ENCODE measurements around the gene MBTPS1.

The MBTPS1 gene

GRCh38 chr16:84032458-84033178 lies 84.1 kb downstream of the MBTPS1 start:
- DNase-seq: no peak

DNA sequence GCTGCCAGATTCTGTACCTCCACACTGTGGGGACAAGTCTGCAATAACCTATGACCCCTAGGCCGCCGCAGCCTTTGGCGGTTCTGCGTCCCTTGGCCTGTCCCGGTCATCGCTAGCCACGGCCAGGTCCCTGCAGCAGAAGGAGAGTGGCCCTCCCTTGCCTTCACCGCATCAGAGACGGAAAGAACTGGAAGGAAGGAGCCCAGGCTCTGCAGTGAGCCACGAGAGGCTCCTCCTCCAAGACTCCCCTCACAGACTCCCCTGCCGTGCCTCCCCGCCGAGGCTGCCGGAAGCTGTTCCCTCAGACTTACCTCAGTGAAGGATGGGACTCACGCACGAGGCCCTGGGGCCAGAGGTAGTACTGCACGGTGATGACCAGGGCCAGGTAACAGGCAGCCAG lies 85.2 kb downstream of the MBTPS1 start:
- DNase-seq: no peak

GRCh38 chr16:84029297-84030047 lies 87.3 kb downstream of the MBTPS1 start:
- DNase-seq: no peak

DNA sequence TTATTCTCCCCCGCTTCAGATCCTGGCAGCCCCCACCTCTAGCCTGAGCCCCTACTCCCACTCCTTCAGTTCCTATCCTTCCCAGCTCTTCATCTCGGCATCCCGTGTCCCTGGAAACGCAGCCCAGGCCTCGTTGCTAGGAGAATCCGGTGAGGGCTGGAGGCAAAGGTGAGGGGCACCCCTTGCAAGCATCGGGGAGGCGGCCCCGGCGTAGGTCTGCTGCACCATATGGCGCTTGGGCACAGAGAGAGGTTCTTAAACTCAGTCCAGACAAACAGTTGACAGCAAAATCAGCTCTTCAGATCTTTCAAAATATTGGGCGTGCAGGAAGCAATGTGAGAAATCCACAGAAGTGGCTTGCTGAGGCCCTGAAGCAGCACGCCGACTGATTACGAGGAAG lies 89.1 kb downstream of the MBTPS1 start:
- DNase-seq: no peak

GRCh38 chr16:84026606-84027005 lies 90.1 kb downstream of the MBTPS1 start:
- DNase-seq: no peak

GRCh38 chr16:84024854-84025253 lies 91.9 kb downstream of the MBTPS1 start:
- DNase-seq: no peak

GRCh38 chr16:84022644-84023043 lies 94.1 kb downstream of the MBTPS1 start:
- DNase-seq: no peak

GRCh38 chr16:84021488-84021887 lies 95.3 kb downstream of the MBTPS1 start:
- DNase-seq: no peak

GRCh38 chr16:84020353-84020752 lies 96.4 kb downstream of the MBTPS1 start:
- no peak for DNase-seq

GRCh38 chr16:84018710-84019109 lies 98.0 kb downstream of the MBTPS1 start:
- no peak for DNase-seq

GRCh38 chr16:84016477-84016876 lies 100.3 kb downstream of the MBTPS1 start:
- DNase-seq: no peak

DNA sequence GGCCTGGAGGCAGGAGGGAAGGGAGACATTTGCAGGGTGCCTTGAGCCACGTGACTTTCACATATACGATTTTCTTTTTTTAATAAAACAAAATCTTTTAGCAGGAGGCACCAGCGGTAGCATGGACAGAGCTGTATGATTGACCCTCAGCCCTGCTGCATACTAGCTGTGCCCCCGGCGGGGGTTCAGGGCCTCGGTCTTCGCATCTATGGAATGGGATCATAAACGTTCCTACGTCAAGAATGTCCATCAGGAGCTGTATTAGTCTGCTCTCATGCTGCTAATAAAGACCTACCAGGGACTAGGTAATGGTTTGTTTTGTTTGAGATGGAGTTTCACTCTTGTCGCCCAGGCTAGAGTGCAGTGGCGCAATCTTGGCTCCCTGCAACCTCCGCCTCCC lies 101.3 kb downstream of the MBTPS1 start:
- DNase-seq: no peak

DNA sequence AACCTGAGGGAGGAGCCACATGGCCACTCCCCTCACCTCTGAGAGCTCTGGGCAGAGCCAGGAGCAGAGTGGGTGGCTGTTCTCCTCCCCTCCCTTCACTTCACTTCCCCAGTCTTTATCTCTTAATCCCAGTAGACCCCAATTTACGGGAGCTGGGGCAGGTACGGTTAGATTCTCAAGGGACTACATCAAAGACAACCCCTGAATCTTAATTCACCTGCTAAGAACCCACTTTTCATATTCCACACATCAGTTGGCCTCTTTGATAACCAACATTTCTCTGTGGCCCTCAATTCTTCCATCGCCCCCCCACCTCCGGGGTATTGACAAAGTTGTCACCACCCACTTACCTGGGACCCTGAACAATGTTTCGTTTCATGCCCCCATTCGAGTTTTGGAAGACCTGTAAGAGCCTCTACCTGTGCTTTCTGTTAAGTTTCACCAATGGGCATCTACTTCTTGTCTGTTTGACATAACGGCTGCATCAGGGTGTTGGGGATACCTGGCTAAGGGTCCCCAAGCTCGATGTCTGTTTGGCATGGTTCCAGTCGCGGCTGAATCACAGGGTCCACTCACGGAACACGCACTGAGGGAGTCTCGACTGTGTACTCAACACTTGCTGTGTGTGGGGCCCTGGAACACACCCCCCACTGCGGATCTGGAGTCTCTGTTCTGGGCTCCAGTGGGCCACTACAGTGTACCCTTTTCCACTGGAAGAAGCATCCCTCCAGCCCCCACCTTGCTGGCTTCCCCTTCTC lies 102.0 kb downstream of the MBTPS1 start:
- DNase-seq: no peak

DNA sequence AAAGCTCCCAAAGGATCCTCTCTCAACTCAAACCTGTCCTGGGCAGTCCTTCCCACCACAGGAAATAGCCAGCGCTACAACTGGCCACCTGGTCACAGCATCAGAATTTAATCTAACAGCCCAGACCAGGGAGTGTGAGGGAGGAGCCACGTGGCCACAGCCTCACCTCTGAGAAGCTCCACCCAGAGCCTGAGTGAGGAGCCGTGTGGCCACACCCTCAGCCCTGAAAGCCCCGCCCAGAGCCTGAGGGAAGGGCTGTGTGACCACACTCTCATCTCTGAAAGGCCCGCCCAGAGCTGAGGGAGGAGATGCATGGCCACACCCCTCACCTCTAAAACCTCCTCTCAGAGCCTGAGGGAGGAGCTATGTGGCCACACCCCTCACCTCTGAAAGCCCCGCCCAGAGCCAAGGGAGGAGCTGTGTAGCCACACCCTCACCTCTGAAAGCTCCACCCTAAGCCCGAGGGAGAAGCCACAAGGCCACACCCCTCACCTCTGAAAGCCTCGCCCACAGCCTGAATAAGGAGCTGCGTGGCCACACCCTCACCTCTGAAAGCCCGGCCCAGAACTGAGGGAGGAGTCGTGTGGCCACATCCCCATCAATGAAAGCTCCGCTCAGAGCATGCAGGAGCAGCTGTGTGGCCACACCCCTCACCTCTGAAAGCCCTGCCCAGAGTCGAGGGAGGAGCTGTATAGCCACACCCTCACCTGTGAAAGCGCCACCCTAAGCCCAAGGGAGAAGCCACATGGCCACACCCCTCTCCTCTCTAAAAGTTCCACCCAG lies 102.8 kb downstream of the MBTPS1 start:
- peak; percentile 37 to 74 for DNase-seq

GRCh38 chr16:84009282-84009681 lies 107.5 kb downstream of the MBTPS1 start:
- DNase-seq: no peak

- DNase-seq: no peak
These were observed 108.8 kb downstream of the MBTPS1 start for GRCh38 chr16:84007965-84008364.

GRCh38 chr16:84007520-84007919 lies 109.2 kb downstream of the MBTPS1 start:
- DNase-seq: no peak

GRCh38 chr16:84005391-84005790 lies 111.4 kb downstream of the MBTPS1 start:
- DNase-seq: no peak

GRCh38 chr16:84004442-84004841 lies 112.3 kb downstream of the MBTPS1 start:
- DNase-seq: no peak

Measured in stimulated activated CD4-positive, alpha-beta T cell treated with anti-CD3 and anti-CD28 coated beads, Interleukin-2, amount 100 ng/mL, for 24 hours (primary cell).